IPS-18c (cell line): ENCODE data around the gene SLC45A2.
"Not testable (repeated sequence)": the region's sequence is repeated elsewhere in the genome, so short reads cannot be mapped to it uniquely, and the experiment has no call there.

Source experiments
- H3K4me3 ChIP-seq: 2 replicates; pipeline ENCODE4 v1.7.0; 2013; ENCODE audit warnings: low read depth, mild to moderate bottlenecking, low read length, moderate library complexity; ENCODE audit not compliant: insufficient read depth
- H3K9me3 ChIP-seq: one replicate; pipeline ENCODE4 v1.6.1; 2013; ENCODE audit warnings: mild to moderate bottlenecking, low read length, moderate library complexity; ENCODE audit not compliant: control insufficient read depth, insufficient read depth

The SLC45A2 gene

GRCh38 chr5:33939556-33940262 is 44.8 kb downstream of the SLC45A2 start:
- no peaks in the 10 kb centered on the region for H3K9me3 ChIP-seq
- H3K4me3 ChIP-seq = no peak overlapping the region

- H3K9me3 ChIP-seq = no peaks in the 10 kb centered on the region
- H3K4me3 ChIP-seq = no peak overlapping the region
Measured at GRCh38 chr5:33938881-33939280, 45.6 kb downstream of the SLC45A2 start.

GRCh38 chr5:33938507-33938796 is 46.0 kb downstream of the SLC45A2 start:
- no peak overlapping the region for H3K4me3 ChIP-seq

GRCh38 chr5:33937707-33938506 is 46.6 kb downstream of the SLC45A2 start:
- H3K9me3 ChIP-seq = no peaks in the 10 kb centered on the region
- no peak overlapping the region for H3K4me3 ChIP-seq

More at GRCh38 chr5:33938507-33938796, 46.0 kb downstream of the SLC45A2 start:
- no peaks in the 10 kb centered on the region for H3K9me3 ChIP-seq

- no peaks in the 10 kb centered on the region for H3K9me3 ChIP-seq
- H3K4me3 ChIP-seq = no peak overlapping the region
Measured at GRCh38 chr5:33937017-33937706, 47.3 kb downstream of the SLC45A2 start.

GRCh38 chr5:33936381-33937016 is 48.0 kb downstream of the SLC45A2 start, which contains the start of gene RXFP3:
Gene RXFP3 (plus strand): TSS chr5:33936386. CDS start chr5:33936741, 355 bp downstream.
- H3K4me3 ChIP-seq = peak within 1 kb of the TSS; percentile 69

GRCh38 chr5:33936004-33936380 is 48.5 kb downstream of the SLC45A2 start:
- Histone ChIP-seq H3K9me3 (no peaks in the 10 kb centered on the region), H3K4me3 (peak overlapping the region; percentile 69)

More at GRCh38 chr5:33936381-33937016, 48.0 kb downstream of the SLC45A2 start, which contains the start of gene RXFP3:
- no peaks in the 10 kb centered on the region for H3K9me3 ChIP-seq

- Histone ChIP-seq H3K9me3 (no peaks in the 10 kb centered on the region), H3K4me3 (no peak overlapping the region)
Measured at GRCh38 chr5:33934176-33934575, 50.3 kb downstream of the SLC45A2 start.

- Histone ChIP-seq H3K9me3 (no peaks in the 10 kb centered on the region), H3K4me3 (no peak overlapping the region)
Measured at GRCh38 chr5:33933723-33934169, 50.7 kb downstream of the SLC45A2 start.

GRCh38 chr5:33931136-33931535 is 53.4 kb downstream of the SLC45A2 start:
- H3K4me3 ChIP-seq = no peak overlapping the region
- no peaks in the 10 kb centered on the region for H3K9me3 ChIP-seq

GRCh38 chr5:33929925-33930690 is 54.4 kb downstream of the SLC45A2 start:
- H3K4me3 ChIP-seq = peak overlapping the region; percentile 10; the same call in 1 of the 2 replicates
- H3K9me3 ChIP-seq = no peaks in the 10 kb centered on the region

- H3K9me3 ChIP-seq = no peaks in the 10 kb centered on the region
- H3K4me3 ChIP-seq = no peak overlapping the region
Measured at GRCh38 chr5:33928283-33928682, 56.2 kb downstream of the SLC45A2 start.

GRCh38 chr5:33927685-33928084 is 56.8 kb downstream of the SLC45A2 start:
- Histone ChIP-seq H3K9me3 (no peaks in the 10 kb centered on the region), H3K4me3 (no peak overlapping the region)

- no peak overlapping the region for H3K4me3 ChIP-seq
Measured at GRCh38 chr5:33925278-33925677, 59.2 kb downstream of the SLC45A2 start.

GRCh38 chr5:33921002-33921401 is 63.5 kb downstream of the SLC45A2 start:
- no peaks in the 10 kb centered on the region for H3K9me3 ChIP-seq
- H3K4me3 ChIP-seq = no peak overlapping the region

More at GRCh38 chr5:33925278-33925677, 59.2 kb downstream of the SLC45A2 start:
- no peaks in the 10 kb centered on the region for H3K9me3 ChIP-seq

- H3K4me3 ChIP-seq, H3K9me3 ChIP-seq: not testable (repeated sequence)
Measured at GRCh38 chr5:33914844-33915243, 69.6 kb downstream of the SLC45A2 start.

GRCh38 chr5:33906248-33906647 is 78.2 kb downstream of the SLC45A2 start:
- not testable (repeated sequence) for H3K4me3 ChIP-seq, H3K9me3 ChIP-seq
